Glomerular visceral epithelial cell (primary cell): ENCODE measurements around the gene FADS1.

ENCODE experiments used
- DNase-seq: peaks from one replicate; pipeline ENCODE4 v3.0.0-alpha.2; 2016; ENCODE audit errors: extremely low spot score

FADS1 gene

GRCh38 chr11:61776561-61777075 is 40.2 kb downstream of the FADS1 start:
- peak; percentile 70 for DNase-seq

DNA sequence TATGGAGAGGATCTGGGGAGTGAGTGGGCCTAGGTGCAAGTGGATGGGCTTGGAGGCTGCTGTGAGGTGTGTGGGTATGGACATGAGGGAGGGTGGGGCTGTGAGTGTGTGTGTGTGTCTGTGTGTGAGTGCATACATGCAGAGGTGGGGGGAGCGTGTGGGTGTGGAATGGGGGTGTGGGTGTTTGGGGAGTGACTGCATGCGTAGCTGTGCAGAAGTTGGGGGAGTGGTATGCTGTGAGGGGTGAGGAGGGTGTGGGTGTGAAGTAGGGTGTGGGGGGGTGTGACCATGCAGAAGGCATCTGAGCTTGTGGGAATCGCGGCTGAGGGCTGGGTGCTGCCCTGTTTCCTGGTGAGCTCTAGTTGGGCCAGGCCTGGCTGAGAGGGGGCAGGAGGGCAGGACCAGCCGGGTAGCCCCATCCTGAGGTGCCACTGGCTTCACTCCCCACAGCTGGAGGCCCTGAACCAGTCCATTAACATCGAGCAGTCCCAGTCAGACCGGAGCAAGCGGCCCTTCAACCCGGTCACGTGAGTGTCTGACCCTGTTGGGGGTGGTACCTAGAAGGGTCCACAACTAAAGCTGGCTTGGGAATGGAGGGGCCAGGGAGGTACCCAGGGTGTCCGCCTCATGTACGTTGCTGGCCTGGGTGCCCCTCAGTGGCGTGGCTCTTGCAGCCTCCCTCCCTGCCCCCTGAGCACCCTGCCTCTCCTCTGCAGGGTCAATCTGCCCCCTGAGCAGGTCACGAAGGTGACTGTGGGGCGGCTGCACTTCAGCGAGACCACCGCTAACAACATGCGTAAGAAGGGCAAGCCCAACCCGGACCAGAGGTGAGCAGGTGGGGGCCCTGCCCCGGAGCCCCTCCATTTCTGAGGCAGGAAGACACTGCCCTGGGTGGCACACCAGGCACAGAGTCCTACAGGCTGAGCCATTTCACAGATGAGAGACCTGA is 40.9 kb downstream of the FADS1 start:
- DNase-seq = no peak

DNA sequence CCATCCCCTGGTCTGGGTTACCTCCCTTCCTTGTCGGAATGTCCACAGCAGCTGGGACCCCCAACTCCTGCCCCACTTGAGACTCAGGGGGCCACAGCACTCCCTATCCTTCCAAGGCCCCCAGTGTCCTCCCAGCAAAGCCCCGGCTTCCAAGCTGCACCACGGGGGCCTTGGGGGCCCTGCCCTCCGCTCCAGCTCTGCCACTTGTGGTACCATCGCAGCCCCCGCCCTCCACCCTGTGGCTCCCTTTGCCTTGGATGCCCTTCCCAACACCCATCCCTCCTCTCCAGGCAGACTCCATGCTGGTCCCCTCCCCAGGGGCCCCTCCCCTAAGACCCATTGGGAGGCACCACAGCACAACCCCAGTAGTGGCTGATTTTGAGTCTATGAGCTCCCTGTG is 41.7 kb downstream of the FADS1 start:
- no peak for DNase-seq

- no peak for DNase-seq
Observed at GRCh38 chr11:61774411-61774810, 42.4 kb downstream of the FADS1 start.

DNA sequence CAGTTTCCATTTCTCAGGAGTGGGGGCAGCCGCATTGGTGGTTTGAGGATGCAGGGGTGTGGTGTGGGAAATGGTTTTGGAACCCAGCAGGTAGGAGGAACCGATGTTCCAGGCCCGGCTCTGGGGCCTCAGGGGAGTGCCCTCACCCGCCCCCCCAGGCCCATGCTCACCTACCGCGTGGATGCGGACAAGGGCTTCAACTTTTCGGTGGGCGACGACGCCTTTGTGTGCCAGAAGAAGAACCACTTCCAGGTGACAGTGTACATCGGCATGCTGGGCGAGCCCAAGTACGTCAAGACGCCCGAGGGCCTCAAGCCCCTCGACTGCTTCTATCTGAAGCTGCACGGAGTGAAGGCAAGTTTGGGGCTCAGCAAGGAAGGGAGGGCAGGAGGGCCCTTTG is 43.0 kb downstream of the FADS1 start:
- DNase-seq = no peak

GRCh38 chr11:61773356-61773755 is 43.4 kb downstream of the FADS1 start:
- no peak for DNase-seq

DNA sequence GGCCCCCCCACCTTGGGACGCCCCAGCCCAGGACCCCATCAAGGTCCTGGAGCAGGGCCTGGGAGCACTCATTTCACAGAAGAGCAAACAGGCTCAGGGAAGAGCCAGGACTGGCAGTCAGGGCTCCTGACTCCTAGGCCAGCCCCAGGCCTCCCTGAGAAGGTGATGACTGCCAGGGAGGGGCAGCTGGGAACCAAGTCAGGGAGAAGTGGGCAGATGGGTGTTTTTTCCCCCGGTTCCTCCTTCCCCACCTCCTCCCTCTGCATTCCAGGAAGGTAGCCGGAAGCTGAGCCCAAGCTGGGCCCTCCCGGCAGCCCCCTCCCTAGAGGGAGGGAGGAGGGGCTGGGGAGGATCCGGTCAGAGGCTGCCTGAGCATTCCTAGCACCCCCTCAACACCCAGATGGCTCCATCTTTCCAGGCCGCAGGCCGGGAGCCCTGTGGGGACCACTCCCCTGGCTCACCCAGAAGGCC is 44.8 kb downstream of the FADS1 start:
- DNase-seq = no peak

DNA sequence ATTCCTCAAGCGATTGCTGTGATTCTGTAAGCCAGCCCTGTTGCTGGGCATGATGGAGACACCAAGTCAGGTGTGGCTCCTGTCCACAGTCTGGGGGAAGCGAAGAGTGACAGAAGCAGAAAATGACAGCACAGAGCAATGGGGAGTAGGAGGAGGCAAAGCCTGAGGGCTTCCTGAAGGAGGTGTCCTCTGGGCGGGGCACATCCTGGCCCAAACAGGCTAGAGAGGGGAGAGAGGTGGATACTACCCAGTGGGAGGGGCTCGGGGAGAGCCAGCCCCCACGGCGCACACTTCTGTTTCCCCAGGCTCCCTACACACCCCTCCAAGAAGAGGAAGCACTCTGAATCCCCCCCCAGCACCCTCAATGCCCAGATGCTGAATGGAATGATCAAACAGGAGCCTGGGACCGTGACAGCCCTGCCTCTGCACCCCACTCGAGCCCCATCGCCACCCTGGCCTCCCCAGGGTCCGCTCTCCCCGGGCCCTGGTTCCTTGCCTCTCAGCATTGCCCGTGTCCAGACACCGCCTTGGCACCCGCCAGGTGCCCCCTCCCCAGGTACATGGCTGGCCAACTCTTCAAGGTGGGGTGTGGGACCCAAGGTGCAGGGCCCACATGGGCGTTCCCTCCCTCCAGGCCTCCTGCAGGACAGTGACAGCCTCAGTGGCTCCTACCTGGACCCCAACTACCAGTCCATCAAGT is 45.5 kb downstream of the FADS1 start:
- no peak for DNase-seq

DNA sequence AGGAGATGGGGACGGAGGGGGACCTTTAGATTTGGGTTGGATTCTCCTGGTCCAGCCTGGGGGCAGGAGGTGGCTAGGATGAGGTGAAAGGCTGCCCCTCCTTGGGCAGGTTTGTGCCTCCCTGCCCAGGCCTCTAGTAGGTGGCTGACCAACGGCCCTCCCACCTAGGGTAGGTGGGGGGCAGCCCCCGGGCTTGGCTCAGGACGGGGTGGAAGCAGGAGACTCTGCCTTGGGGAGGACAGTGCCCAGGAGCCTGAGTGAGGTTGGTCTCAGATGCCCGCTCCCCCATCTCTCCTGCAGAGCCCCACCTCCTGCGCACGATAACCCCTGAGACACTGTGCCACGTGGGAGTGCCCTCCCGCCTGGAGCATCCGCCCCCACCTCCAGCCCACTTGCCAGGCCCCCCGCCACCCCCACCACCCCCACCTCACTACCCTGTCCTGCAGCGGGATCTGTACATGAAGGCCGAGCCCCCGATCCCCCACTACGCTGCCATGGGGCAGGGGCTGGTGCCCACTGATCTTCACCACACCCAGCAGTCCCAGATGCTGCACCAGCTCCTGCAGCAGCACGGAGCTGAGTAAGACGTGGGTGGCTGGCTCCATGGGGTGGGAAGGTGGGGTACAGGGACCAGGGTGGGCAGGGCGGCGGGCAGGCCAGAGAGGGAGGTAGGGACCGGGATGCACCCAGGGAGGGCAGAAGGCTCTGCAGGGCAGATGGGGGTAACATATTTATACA is 46.7 kb downstream of the FADS1 start:
- DNase-seq = no peak

GRCh38 chr11:61769169-61769920 is 47.5 kb downstream of the FADS1 start:
- DNase-seq = no peak

DNA sequence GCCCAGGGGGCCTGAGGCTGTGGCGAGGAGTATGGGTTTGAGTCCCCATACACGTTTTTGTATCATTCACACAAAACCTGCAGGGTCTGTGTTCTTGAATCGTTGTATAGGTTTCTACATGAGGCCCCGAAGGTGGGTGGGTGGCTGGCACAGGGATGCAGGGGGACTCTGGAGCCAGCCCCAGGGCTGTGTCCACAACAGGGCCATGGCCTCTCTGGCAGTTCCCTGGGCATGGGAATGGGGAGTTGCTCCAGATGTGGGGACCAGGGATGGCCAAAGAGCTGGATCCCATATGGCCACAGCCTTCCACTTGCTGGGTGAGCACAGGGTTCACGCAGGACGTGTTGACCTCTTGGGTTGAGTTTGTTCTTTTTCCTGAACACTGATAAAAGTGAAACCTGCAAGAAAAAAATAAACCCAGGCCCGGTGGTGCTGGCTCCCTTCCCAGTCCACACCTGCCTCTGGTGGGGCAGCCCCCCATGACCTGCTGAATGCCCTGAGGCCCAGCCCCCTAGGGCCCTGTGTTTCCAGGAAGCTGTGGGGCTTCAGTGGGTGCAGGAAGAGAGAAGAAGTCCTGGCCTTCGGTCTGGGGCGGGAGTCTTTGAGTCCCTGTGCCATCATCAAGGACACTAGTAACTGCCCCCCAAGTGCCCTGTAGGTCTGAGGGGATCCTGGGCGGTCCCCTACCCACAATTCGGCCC is 48.3 kb downstream of the FADS1 start:
- DNase-seq = no peak

DNA sequence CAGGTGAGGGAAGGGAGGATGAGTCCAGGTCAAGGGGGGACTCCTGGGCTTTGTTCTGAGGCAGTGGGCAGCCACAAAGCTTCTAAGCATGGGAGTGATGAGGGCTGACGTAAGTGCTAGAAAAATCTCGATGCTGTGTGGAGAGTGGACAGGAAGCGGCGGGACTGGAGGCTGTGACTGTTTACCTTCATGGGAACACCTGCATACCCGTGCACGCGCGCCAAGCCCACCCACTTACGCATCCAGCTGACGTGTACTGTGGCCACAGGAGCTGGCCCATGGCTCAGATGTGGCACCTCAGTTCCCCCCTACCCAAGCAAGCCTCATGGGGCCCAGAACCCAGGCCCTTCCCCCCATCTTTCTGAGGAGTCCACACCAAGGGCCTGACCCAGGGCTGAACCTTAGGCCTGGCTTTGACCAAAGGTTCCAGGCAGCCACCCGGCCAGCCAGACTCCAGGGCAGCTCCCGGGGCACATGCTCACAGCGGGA is 50.4 kb downstream of the FADS1 start:
- DNase-seq = peak; percentile 56

DNA sequence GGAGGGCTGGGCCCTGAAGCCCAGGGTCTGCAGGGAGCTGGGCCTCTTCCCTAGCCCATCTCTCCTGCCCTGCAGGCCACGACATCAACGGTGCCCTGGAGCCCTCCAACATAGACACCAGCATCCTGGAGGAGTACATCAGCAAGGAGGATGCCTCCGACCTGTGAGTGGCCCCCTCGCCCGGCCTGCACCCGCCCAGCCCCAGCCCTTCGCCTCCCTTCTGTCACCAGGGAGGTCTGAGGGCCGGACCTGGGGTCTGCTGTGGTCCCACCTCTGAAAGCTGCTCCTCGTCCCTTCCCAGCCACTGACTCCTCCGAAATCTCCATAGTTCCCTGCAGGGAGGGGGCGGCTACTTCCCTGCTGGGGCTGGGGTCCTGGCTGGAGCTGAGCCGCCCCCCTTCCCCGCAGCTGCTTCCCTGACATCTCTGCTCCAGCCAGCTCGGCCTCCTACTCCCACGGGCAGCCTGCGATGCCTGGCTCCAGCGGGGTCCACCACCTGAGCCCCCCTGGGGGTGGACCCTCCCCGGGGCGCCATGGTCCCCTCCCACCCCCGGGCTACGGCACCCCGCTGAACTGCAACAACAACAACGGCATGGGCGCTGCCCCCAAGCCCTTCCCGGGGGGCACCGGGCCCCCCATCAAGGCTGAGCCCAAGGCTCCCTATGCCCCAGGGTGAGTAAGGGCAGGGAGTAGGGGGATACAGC is 51.1 kb downstream of the FADS1 start:
- no peak for DNase-seq

DNA sequence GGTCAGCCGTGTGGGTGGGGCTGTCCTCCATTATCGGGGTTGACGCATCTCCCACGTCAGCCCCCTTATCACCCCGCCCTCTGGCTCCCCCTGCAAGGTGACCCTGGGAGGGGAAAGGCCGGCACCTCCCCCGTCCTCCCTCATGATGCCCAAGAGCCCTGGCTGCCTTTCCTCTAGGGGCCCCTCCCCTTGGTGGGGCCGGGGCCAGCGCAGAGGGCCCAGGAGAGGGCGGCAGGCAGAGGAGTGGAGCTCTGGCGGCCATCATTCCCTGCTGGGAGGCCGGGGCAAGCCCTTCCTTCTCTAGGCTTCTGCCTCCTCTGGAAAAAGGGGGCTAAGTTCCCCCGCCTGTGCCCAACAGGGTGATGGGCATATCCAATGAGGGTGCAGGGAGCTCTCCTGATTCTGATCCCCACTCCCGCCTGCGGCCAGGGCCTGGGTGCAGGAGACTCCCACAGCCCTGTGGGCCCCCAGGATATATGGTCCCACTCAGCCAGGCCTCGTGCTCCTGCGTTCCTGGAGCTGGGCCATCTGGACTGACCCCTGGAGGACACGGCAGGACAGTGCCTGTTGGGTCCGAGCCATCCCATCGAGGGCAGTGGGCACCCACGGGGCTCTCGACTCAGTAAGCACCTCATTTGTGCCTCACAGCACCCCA is 52.1 kb downstream of the FADS1 start:
- no peak for DNase-seq

- no peak for DNase-seq
Observed at GRCh38 chr11:61763930-61764605, 52.7 kb downstream of the FADS1 start.

DNA sequence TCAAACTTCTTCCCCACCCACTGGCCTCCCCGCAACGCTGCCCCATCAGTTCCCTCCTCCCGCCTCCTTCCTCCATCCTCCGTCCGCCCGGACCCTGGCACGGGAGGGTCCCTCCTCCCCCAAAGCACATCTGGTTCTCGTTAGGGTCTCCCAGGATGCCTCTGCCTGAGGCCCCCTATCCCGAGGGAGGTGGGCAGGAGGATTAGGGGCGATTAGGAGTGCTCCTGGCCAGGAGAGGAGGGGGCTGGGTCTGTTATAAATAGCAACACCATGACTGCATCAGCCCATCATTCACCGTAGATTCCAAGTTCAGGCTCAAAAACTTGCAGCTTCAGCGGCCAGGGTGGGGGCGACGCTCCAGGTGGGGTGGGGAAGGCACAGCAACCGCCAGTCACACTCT is 54.0 kb downstream of the FADS1 start:
- no peak for DNase-seq

- DNase-seq = no peak
Observed at GRCh38 chr11:61762223-61762615, 54.6 kb downstream of the FADS1 start.

DNA sequence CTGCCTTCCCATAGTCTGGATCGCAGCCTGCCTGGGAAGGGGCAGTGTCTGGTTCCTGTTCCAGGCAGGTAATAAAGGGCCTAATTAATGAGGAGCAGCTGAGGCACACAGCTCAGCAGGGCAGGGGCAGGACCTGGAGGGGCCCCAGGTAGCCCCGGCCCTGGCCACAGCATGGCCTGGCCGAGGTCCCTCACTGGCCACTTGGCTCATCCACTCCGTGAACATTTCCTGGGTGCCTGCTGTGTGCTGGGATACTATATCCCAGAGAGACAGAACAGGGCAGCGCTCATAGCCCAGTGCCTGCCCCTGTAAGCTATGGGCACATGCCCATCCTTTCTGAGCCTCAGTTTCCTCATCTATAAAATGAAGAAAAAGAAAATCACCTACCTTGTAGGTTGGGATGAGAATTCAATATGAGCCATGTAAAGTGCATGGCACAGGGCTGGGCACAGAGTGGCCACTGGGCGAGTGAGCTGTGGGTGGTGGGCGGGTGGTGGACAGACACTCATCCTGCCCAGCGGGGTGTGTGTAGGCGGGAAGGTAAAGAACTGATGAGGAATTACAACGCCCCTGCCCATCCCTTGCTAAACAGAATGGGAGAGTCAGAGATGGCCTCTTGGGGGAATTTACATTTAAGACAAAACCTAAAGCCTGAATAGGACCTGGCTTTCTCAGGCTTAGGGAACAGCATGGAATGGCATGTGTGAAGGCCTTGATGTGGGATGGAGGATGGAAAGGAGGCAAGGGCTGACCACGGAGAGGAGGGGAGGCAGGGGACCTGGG is 55.2 kb downstream of the FADS1 start:
- DNase-seq = no peak
